Activated CD4-positive, alpha-beta T cell treated with anti-CD3 and anti-CD28 coated beads, Interleukin-2, amount 50 U/mL, for 4 hours (primary cell): Measurements from ENCODE around the gene COL18A1.

Experiments used
- DNase-seq, 2 experiments: peaks; one replicate each; pipeline ENCODE4 v3.0.0-alpha.2; 2020

Gene COL18A1

DNA sequence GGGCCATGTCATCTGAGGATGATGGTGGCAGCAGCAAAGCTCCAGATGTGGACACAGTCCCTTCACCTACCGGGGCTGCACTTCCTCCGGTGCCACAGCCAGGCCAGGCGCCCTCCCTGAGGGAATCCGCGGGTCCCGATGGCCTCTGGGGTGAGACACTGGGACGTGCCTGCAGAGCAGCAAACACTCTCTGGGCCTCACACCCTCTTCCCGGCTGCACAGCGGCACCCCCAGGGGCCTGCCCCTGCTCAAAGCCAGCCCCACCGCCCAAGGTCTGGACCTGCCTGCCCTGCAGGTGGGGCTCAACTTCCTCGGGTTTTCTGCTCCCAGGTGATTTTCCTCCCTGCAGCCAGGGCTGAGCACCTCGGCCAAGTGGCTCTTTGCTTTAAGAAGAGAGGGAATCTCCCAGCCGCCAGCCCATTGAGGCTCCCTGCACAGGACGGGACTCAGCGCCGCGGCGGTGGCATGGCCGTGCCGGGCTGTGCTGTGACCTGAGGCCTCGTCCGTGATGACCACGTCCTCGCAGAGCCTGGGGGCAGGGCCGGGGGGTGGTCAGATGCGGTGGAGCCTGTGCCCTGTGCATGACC is 21.3 kb upstream of the COL18A1 start:
- DNase-seq: no peak

DNA sequence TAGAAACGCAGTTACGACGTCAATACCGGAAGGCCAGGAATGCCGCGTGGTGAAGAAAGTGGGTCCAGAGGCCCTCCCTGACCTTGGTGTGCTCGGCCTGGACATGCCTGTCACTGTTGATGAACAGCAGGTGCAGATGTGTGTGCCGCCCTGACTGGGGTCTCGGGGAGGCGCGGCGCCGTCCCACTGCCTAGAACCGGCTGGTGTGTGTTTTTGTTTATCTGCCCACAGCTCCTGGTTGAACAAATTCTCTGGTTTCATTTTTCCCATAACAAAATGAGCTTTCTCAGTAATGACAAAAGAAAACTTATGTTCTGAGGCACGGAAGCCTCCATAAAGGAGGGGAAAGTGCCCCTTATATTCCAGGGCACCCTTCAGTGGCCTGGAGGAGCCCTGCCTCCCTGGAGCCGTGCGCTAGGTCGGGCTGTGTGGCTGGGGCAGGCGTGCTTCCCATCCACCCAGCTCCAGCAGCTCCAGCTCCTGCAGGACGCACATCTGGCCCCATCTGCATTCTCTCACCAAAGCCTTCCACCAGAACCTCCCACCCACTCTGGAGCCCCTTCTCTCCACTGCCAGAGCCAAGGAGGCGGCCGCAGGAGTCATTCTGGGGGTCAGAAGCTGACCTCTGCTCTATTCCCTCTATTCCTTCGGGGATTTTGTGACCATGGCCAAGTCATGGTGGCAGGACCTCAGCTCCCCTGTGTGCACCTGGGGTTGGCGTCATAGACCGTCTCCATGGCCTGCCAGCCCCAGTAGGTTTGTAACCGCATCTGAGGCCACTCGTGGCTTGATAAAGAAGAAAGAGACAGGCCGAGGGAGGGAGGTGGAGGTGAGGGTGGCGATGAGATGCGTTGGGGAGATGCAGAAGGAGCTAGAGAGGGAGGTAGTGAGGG is 20.1 kb upstream of the COL18A1 start:
- DNase-seq: no peak

DNA sequence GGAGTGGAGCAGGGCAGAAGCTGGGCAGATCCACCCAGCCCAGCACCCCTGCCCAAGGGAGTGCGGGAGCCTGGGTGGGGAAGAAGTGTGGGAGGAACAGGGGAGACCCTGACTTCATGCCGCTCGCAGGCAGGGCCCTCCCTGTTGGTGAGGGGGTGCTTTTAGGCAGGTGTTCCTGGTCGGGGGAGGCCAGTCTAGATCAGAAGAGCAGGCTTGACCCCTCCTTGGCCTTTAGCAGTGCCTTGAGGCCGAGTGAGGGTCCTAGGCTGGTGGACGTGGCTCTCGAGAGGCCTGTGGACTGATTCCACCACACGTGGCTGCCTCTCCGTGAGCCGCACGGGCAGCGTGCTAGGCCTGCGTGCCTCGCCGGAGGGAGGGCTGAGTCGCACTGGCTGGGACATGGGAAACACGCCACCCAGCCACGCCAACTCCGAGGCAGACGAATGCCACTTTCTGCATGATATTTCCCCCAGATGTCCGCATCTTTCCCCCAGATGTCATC is 19.4 kb upstream of the COL18A1 start:
- no peak for DNase-seq

DNA sequence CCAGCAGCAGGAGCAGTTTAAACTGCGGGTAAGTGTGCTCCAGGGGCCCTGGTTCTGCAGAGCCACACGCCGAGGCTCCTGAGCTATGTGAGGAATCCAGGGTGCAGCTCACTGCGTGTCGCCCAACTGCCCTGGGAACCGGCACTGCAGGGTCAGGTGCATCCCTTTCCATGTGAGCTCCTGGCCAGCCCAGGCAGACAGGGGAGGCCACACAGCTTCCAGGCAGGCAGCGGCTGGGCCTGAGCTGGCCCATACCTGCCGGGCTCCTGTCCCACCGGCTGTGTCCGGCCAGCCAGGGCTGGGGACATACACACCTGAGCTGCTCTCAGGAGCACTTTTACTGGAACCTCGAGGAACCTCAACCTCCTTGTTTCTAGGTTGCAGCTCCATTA is 18.6 kb upstream of the COL18A1 start:
- DNase-seq: no peak

DNA sequence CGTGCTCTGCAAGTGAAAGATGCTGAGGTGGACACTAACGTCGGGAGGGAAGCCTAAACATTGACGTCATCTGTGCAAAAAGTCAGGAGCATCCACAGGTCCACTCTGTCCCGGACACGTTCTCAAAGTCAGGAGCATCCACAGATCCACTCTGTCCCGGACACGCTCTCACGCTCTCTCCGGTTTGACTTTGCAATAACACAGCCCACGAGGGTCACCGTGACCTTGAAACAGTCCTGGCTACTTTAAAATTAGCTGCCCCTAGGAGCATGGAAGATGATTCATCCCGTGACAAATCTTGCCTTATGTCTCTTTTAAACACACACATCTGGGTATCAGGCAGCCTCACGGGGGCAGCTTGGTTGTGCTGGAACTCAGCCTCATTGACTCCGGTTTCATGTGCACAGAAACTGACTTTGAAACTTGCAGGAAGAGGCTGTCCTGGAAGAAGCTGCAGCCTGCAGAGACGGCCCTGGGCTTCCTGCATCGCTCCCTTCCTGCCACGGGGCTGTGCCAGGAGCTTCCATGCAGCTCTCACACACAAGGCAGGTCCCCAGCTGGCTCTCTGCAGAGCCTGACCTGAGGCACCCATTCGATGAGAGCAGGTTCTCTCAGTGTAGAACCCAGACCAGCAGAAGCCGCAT is 18.1 kb upstream of the COL18A1 start:
- DNase-seq: no peak

DNA sequence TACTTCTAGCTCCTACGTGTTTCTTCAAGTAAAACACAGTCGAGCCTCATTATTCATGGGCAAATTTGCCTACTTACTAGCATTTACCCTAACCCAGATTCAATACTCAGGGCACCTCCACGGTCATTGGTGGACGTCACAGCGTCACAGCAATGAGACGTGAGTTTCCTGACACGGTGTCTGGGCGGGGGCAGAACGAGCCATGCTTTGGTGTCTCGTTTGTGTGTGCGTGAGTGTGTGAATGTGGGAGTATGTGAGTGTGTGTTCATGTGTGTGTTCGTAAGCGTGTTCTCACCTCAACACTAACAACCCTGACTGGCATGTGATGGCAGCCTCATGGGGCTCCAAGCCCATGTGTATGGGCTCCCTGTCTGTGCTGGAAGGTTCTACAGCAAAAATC is 17.5 kb upstream of the COL18A1 start:
- no peak for DNase-seq

DNA sequence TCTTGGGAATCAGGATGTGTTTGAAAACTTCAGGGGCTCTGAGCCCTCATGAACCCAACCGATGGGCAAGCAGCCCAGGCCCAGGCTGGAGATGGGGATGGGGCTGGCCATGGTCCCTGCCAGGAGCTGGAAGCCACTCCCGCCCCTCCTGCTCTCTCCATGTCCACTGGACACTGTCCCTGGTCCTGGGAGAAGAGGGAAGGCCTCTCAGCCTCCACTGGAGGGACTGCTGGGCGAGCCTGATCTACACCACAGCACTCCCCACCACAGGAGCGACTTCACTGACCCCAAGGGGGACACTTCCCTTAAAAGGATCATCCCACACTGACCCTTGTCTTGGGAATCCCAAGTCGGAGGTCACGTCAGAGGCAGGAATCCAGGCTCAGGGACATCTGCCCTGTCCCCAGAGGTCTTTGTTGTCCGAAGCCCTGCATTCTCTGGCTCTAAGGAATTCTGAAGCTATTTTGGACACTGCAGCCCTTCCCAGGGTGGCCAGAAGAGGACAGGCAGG is 16.9 kb upstream of the COL18A1 start:
- DNase-seq: no peak

DNA sequence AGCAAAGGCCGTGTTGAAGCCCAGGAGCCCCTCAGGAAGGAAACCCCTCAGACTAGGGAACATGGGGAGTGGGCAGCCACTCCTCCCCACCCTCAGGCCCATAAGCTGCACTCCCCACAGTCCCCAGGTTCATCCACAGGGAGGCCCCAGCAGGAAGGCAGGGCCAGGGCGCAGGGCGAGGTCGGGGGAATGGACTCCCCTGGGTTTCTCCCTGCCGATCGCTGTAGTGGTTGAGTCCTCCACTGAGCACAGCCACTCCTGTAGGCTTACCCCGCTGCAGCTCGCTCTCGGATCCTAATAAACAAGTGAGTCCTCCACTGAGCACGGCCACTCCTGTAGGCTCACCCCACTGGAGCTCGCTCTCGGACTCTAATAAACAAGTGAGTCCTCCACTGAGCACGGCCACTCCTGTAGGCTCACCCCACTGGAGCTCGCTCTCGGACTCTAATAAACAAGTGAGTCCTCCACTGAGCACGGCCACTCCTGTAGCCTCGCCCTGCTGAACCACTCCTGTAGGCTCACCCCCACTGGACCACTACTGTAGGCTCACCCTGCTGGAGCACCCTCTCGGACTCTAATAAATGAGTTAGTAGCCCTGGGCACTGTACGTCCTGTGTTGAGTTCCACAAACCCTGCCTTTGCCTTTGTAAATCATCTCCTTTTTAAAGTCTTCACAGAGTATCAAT is 16.2 kb upstream of the COL18A1 start:
- DNase-seq: no peak

DNA sequence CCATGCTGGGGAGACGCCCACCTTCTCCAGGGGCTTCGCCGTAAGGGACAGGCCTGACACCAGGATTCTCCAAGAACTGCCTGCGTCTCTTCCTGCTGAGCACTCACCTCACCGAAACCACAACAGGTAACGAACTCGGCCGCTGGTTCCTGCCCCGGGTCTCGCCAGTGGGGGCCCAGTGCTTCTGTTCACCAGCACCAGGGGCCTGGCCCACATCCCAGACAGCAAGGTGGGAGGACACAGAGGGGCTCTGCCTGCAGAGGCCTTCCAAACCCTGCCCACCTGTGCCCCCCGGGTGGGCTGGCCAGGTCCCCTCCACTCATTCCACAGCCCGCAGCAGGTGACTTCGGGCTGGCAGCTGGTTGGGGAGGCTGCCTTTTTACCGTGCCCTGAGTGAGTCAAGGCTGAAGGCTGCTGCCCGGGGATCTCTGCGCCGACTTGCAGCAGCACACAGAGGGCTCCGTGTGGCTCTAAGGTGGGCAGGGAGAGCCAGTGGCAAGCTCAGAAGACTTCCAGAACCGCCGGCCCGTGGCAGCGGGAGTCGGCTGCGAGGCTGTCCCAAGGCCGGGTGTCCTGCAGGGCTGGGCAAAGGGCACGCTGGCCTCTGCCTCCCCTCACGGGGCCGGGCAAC is 14.7 kb upstream of the COL18A1 start:
- DNase-seq: no peak

DNA sequence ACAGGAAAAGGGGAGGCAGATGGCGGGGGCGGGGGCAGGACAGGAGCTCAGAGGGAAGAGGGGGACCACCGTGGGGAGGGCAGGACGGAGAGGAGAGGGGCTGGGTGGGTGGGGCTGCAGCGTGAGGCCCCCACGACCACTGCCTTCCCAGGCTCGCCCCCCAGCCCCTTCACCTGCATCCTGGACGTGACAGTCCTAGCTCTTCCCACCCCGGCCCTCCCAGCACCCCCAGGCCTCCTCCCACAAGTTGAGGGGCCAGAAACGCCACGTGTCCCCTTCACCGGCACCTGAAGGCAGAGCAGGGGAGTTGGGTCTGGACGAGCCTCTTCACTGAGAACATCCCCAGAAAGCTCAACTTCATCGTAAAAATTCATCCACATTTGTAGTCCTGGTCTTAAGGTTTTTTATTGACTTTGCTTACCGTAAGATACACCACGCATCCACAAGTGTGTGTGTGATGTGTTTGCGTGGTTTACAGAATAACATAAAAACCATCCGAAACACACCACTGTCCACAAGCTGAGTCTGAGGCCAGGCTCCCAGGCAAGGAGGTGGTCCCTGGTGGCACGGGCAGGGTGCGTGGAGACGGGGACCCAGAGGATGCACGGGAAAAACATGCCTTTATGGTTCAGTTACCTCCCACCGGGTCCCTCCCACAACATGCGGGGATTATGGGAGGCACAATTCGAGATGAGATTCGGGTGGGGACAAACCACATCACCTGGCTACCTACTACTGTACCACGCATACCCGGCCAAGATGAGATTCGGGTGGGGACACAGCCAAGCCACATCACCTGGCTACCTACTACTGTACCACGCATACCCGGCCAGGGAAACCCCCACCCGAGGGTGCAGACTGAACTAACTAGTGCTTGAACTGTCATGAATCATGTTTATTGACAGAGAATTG is 13.9 kb upstream of the COL18A1 start:
- DNase-seq: no peak

DNA sequence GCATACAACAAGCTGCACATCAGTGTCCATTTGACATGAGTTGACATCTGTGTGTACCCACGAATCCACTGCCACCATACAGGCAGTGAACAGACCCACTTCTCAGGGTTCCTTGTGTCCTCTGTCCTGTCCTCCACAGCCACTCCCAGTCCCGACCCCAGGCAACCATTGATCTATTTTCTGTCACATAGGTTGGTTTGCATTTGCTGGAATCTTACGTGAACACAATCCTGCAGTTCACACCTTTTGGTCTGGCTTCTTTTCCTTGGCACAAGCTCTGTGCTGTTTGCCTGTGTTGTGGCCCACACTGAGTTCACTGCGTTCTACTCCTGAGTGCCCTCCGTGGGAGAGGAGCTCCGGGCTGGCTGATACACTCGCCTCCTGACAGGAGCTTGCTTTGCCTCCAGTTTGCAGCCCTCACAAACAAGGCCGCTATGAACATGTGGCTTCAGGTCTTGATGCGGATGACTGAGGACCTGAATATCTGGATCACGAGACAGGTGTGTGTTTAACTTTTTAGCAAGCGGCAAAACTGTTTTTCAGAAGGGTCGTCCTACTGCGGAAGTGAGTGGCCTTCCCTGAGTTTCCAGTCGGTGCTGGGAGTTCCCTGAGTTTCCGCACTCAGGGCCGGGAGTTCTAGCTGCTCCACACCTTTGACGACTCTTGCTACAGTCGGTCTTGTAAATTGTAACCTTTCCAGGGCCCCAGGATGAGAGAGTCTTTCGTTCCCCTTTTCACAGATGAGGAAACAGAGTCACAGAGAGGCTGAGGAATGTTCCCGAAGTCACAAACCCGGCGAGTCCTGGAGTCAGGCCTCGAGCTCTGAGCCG is 13.0 kb upstream of the COL18A1 start:
- no peak for DNase-seq

DNA sequence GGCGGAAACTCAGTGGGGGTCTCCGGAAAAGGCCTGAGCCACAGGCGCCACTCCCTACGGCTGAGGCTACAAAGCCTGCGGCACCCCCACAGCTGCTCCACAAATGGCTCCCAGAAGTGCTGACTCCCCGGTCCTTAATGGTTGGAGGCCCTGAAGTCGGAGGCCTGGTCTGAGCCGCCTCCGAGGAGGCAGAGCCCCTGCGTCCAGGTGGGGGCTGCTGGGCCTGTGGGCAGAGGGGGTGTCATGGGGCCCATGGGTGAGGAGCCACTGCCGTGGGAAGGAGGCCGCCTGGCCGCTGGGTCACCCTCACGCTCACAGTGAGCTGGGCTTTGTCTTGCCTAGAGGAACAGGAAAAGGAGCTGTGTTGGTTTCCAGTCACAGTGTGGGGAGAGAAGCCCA is 12.4 kb upstream of the COL18A1 start:
- DNase-seq: no peak

DNA sequence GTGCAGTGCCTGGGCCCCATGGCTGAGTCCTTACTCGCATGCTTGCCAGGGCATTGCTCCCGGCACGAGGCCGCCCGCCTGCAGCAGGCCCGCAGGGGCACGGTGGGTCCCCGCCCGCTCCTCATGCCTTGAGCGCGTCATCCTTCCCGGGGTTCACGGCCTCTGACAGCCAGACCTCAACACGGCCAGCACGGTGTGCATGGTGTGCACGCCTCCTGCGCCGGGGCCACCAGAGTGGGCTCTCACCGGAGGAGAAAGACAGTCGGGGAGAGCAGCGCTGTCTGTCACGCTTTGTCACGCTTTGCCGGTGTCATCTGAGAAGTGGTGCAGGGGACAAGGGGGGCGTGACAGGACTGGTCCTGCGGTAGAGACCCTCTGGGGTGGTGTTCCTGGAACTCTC is 11.9 kb upstream of the COL18A1 start:
- no peak for DNase-seq

DNA sequence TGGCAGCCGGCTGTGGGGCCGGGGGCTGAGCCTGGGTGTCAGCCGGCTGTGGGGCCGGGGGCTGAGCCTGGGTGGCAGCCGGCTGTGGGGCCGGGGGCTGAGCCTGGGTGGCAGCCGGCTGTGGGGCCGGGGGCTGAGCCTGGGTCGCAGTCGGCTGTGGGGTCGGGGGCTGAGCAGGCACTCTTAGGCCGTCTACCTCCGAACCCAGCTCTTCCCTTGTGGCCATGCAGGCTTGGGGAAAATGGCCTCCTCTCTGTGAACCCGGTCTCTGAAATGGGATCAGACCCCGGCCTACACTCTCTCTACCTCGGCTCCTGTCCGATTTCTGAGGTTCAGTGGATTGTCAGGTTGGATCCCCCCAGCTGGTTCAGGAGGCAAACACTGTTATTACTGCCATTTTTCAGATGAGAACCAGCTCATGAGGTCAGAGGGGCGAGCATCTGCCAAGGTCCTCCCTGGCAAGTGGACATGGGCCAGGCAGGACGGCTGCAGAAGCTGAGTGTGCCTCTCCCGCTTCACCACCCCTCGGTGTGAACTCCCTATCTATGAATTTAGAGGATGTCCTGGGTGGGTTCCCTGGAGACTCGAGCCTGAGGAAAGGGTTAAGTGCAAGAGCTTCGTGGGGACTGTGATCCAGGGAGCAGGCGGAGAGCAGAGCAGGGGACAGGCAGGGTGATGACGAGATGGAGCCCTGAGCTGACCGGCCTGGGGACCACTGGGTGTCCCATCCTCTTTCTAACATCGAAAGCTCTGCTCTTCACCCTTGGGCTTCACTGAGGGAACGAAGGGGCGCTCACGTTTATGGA is 10.9 kb upstream of the COL18A1 start:
- no peak for DNase-seq

DNA sequence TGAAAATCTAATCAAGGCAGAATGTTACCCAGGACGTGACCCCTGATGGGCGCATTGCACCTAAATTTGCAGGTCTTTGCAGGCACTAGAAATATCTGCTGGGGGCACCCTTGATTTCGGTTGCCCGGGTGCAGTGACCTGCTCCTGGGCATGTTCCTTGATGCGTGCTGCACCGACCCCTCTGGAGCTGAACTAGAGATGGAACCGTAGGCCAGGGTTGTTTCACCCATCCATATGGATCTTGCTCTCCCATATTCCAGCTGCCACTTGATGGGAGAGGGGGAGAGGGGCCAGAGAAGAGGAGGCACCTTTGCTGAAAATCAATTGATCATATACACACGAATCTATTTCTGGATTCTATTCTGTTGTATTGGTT is 8.4 kb upstream of the COL18A1 start:
- DNase-seq: no peak

DNA sequence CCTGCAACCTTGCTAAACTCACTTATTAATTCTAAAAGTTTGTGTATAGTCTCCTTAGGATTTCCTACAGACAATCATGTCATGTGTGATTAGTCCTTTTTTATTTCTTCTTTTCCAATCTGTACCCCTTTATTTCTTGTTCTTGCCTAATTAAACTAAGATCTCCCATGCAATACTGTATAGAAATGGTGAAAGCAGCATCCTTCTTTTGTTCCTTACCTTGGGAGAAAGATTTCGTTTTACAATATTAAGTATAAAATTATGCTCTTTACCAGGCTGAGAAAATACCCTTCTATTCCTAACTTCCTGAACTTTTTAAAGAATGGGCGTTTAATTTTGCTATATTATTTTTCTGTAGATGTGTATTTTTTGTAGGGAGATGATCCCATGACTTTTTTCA is 7.6 kb upstream of the COL18A1 start:
- DNase-seq: no peak

DNA sequence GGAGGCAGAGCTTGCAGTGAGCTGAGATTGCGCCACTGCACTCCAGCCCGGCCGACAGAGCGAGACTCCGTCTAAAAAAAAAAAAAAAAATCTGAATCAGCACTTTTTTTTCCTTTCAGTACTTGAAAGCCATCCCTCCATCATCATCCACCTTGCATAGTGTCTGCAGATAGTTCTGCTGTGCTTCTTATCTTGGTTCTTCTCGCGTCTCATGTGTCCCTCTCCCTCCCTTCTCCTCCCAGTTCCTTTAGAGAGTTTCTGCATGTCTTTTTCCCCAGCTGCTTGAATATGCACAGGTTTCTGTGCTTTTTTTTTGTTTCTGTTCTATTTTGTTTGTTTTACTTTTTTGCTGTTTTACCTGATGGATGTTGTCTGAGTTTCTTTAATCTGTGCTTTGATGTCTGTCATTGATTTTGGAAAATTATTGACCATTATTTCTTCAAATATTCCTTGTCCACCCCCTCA is 3.9 kb upstream of the COL18A1 start:
- no peak for DNase-seq

DNA sequence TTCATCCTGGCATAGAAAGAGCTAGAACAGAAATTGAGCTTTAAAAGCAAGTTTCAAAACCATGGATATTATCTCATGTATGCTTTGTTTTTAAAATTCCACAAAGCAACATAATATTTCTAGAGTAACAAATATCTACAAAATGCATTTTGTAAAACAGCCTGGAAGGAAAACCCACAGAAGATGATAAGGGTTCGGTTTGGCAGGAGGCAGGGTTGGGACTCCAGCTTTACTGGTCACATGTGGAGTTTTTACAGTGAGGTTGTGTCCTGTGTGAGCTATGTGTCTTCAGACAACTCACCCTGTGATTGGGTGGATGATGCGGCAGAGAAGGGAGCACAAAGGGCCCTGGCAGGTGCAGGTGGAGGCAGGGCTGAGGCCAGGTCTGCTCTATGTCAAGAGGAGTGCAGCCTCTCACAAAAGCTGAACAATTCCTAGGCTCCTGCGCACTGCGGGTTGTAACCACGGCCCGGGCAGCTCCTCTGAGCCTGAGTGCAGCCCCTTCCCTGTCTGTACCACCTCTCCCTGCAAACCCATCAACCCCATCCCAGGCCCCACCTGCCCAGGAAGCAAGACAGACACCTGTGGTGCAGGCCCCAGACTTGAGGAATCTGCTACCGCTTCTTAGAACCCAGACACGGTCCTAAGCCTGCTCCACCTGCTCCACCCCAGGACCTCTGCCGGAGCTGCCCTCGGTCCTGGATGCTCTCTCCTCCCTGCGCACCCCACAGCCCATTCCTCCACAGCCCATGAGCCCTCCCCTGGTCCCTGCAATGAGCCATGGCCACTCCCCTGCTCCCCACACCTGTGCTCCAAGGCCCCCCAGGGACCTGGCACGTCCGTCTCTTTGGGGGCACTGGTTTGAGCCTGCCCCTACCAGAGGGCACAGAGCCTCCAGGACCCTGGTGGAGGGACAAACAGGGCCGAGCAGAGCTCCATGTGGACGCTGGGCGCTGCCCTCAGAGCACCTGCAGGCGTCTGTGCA is 2.8 kb upstream of the COL18A1 start:
- DNase-seq: no peak
